GM18951 (cell line): ENCODE results near the gene SLC2A5.

Experiments
- POLR2A ChIP-seq: IDR thresholded peaks from 4 replicates; pipeline ENCODE4 v1.6.1; 2011; ENCODE audit warnings: mild to moderate bottlenecking; ENCODE audit not compliant: insufficient read length, insufficient read depth; ENCODE audit errors: extremely low read depth
- in situ Hi-C: fragments of 300-500 bp; cut with MboI; formaldehyde crosslinking; loops from one replicate; pipeline ENCODE4 v1.12.0; 2022; ENCODE audit warnings: low sequenced_read_pairs, mixed read lengths, inconsistent platforms; ENCODE audit not compliant: unreplicated experiment

The SLC2A5 gene, protein sequence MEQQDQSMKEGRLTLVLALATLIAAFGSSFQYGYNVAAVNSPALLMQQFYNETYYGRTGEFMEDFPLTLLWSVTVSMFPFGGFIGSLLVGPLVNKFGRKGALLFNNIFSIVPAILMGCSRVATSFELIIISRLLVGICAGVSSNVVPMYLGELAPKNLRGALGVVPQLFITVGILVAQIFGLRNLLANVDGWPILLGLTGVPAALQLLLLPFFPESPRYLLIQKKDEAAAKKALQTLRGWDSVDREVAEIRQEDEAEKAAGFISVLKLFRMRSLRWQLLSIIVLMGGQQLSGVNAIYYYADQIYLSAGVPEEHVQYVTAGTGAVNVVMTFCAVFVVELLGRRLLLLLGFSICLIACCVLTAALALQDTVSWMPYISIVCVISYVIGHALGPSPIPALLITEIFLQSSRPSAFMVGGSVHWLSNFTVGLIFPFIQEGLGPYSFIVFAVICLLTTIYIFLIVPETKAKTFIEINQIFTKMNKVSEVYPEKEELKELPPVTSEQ

GRCh38 chr1:9069326-9070100 lies at the start of gene SLC2A5:
SLC2A5 (minus strand) TSS chr1:9069635; CDS start chr1:9069536, 99 bp downstream.
- TF ChIP-seq POLR2A = peak; percentile 55
- in situ Hi-C loops = no loop called here

GRCh38 chr1:9118186-9118585 lies 48.8 kb upstream of the SLC2A5 start:
- no peak for TF ChIP-seq POLR2A
- in situ Hi-C loops = no loop called here

GRCh38 chr1:9115351-9116205 lies 46.1 kb upstream of the SLC2A5 start:
- in situ Hi-C loops = no loop called here
- TF ChIP-seq POLR2A = no peak

DNA sequence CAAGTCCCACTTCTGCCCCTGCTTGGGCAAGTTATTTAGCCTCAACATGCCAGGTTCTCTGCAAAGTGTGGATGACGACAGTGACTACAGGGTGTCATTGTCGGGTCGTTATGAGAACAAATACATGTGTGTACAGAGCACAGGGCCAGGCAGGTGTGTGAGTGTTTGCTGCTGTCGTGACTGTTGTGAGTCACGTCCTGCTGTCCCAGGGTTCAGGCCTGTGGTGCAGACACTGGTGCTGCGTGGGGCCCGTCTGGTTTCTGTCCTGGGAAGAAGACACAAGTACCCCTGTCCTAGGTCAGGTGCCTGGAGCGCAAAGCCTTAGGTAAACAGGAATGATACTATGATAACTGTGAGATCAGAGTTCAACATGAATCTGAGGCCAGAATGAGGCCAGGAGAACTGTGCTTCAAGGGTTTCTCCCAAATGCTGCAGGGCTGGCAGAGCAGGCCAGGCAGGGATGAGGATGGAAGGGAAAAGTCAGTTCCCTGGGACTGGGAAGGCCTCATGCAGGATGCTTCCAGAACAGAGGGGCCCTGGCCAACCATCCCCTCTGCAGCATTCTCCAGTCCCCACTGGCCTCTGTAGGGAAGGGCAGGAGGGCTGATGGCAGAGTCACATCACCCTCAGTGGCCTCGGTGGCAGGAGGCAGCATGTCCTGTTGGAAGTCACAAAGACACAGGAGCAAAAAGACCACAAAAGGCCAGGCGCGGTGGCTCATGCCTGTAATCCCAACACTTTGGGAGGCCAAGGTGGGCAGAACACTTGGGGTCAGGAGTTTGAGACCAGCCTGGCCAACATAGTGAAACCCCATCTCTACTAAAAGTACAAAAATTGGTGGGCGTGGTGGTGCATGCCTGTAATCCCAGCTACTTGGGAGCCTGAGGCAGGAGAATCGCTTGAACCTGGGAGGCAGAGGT lies 43.8 kb upstream of the SLC2A5 start:
- in situ Hi-C loops = no loop called here
- TF ChIP-seq POLR2A = no peak

DNA sequence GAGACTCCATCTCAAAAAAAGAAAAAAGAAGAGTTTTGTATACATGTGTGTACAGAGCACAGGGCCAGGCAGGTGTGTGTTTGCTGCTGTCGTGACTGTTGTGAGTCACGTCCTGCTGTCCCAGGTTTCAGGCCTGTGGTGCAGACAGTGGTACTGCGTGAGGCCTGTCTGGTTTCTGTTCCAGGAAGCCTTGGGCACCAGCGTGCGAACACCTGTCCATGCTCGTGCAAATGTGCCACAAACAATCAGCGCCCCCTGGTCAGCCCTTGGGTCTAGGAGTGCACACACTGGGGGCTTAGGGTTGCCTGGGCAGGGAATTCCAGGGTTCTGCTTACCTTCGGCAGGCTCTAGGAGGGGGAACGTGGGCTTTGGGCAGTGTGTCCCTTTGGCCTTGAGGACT lies 42.5 kb upstream of the SLC2A5 start:
- in situ Hi-C loops = no loop called here
- no peak for TF ChIP-seq POLR2A

- TF ChIP-seq POLR2A = no peak
- in situ Hi-C loops = no loop called here
These were observed 41.9 kb upstream of the SLC2A5 start for GRCh38 chr1:9111357-9111691.

GRCh38 chr1:9110669-9111356 lies 41.4 kb upstream of the SLC2A5 start:
- in situ Hi-C loops = no loop called here
- TF ChIP-seq POLR2A = no peak

GRCh38 chr1:9108056-9108665 lies 38.7 kb upstream of the SLC2A5 start:
- TF ChIP-seq POLR2A = no peak
- in situ Hi-C loops = loop anchor here (10.0 kb wide), 2 partner anchors 87 to 93 kb away; no protein-coding TSS in a partner anchor

DNA sequence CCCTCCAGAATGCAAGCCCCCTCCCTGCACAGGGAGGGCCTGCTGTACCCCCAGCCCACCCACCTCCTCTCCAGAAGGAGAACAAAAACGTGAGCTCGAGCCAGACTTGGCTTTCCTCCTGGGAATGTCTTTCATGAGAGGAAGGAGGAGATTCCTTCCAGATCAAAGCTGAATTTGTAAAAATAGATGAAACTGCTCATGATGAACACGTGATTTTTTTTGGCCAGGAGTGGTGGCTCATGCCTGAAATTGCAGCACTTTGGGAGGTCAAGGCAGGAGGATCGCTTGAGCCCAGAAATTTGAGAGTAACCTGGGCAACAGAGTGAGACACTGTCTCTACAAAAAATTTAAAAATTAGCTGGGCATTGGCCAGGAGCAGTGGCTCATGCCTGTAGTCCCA lies 37.7 kb upstream of the SLC2A5 start:
- in situ Hi-C loops = loop anchor here (10.0 kb wide), 2 partner anchors 88 to 92 kb away; no protein-coding TSS in a partner anchor
- TF ChIP-seq POLR2A = no peak

DNA sequence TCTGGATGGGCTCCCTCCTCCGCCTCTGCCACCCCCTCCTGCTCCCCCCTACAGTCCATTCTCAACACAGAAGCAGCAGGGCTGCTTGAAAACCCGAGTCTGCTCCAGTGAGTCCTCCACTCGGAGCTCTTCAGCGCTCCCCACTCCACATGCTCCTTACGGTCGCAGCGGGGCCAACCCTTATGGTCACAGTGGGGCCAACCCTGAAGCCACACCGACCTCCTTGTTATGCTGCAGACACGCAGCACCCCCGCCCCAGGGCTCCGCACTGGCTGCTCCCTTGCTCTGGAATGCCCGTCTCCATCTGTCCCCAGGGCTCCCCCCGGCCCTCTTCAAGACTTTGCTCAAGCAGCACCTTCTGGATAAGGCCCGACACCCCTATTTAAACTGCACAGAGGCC lies 36.9 kb upstream of the SLC2A5 start:
- in situ Hi-C loops = loop anchor here (10.0 kb wide), 2 partner anchors 89 to 91 kb away; no protein-coding TSS in a partner anchor
- no peak for TF ChIP-seq POLR2A

DNA sequence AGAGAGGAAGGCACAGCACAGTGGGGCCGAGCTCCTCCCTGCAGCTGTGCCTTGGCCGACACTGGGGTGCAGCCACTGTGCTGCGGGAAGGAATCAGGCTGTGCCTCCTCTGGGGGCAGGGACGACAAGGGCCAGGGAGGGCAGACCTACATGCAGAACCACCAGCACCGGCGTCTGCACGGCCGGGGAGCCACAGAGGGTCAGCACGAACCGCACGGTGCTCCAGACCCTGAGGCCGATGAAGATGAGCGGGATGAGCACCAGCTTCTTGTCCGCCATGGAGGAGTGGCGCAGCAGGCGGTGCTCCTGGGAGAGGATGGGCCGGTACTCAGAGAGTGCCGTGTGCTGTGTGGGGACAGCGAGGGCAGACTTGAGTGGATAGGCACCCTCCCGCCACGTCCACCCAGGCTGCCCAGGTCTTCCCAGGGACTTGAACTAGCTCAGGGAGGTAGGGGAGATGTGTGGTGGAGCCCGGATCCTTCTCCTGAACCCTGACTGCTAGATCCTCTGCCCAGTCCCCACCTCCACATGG lies 36.0 kb upstream of the SLC2A5 start:
- no peak for TF ChIP-seq POLR2A
- in situ Hi-C loops = loop anchor here (10.0 kb wide), 2 partner anchors 89 to 91 kb away; no protein-coding TSS in a partner anchor
